NCI-H1930 (cell line): Measurements from ENCODE around the gene SLC25A21.
"Not testable (repeated sequence)": the region's sequence is repeated elsewhere in the genome, so short reads cannot be mapped to it uniquely, and the experiment has no call there.

Experiments used
- DNase-seq, 2 experiments: peaks; one replicate each; lab custom pipeline; 2025; lab: John Stamatoyannopoulos, UW

Gene SLC25A21

DNA sequence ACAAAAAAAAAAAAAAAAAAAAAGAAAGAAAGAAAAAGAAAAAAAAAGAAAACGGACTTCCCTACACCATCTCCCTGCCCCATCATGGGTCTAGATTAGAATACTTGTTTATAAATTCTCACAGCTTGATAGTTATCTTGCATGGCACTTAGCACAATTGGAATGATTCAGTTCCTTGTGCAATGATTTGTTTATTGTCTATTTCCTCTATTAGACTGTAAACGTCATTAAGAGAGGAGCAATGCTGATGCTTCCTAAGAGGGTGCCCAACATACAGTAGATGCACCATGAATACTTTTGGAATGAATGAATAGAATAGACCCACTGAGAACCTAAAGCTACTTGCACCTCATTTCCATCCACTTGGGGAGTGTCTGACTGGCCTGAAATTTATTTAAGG, 469.9 kb downstream of the SLC25A21 start:
- DNase-seq = no peak

DNA sequence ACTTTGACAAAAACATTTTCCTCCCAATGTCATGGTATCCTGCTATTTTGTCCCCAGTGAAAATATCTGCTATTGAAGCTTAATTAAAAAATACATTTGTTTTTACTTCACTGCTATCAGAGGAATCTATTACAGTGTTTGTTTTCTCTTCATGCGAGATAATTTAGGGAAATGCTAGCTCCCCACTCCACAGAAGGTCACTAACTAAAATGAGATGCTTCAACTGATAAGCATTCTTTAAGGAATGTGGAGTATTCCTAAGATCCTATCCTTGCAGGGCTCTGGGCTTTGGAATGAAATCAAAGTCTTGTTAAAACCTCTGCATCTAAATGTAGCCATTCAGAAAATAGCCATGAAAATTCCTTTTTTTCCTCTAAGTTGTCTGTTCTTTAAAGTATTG, 471.3 kb downstream of the SLC25A21 start:
- DNase-seq = no peak

DNA sequence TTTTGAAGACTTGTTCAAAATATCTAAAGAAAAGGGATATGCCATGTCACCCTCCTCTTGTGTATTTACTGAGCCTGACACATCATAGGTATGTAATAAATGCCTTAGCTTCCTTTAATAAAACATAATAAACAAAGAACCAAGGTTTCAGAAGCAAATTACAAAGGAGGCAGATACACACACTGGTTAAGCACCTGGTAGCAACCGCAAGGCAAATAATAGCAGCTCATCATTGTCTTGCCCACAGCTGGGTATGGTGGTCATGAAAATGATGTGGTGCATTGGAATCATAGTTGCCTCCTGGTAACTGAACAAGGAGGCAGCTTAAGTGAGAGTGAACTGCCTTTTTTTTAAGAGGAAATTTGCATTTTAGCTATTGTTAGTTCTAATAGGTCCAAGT, 471.8 kb downstream of the SLC25A21 start:
- no peak for DNase-seq

DNA sequence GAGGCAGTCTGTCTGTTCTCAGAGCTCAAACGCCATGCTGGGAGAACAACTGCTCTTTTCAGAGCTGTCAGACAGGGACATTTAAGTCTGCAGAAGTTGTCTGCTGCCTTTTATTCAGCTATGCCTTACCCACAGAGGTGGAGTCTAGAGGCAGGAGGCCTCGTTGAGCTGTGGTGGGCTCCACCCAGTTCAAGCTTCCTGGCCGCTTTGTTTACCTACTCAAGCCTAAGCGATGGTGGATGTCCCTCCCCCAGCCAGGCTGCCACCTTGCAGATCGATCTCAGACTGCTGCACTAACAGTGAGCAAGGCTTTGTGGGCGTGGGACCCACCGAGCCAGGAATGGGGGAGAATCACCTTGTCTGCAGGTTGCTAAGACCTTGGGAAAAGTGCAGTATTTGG, 473.0 kb downstream of the SLC25A21 start:
- not testable (repeated sequence) for DNase-seq

DNA sequence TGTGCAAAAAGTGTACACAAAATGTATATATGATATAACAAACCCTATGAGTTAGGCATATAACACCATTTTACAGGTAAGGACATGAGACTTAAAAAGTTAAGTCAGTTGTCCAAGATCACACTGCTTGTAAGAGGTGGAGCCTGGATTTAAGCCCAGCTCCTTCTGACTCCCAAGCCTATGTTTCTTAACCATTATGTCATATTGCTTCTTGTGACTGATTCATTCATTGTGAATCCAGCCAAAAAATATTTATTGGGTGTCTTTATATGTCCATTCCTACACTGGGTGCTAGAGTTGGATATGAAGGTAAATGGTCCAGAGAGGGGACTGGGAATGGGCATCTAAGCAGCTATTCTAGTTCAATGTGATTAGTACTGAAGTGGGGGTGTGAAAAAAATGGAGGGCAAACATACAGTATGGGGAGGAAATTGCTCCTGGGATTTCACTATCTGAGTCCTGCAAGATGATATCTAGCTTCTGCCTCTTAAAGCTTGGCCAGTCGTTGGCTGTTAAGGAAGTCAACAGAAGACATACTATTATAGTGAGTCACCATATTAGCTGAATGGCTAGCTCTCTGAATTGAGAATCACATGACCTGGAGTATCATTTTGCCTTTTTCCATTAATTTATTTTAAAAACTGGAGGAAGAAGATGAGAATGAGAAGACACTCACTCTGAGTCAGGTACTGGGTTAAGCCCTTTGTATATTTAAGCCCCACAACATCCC, 481.9 kb downstream of the SLC25A21 start:
- DNase-seq = no peak

DNA sequence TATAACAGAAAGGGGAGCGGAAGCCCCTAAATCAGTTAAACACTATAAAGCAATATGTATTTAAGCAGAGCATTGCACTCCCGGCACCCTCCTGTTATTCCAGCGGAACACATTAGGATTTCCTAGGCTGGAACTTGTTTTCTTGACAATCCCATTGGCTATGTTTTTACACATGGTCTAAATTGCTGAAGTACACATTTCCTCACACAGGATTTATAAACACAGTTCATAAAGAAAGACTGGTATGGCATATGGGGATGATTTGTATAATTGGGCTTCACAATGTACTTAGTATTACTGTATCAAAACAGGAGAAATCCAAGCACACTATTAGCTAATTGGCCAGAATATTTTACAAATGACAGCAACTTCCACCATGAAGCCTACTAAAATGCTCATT, 487.5 kb downstream of the SLC25A21 start:
- DNase-seq = no peak

DNA sequence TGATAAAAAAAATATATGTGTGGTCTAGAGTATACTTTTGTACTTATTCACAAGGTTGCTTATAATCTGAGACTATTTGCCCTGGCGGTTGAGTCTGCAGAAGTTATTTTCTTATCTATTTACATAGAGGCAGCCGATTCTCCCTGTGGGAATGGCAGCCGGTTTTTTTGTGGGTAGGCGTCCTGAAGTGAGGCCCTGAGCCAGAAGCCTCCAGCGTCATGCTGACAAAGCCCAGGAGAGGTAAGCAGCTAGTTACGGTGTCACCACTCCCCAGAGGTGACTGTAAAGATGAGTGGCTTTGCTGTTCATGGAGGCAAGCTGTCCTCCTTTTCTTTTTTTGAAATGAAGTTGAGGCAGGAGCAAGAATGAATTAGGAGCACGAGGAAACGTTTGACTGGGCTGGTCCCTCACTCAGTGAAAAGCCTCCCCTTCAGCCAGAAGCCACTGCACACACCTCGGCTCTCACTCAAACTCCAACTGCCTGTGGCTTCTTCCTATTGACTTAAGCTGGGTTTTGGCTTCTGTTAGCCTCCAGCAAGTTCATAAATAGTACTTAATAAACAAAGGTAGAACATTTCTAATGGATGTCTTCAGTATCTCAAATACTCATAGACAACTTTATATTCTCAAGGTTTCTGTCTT, 489.2 kb downstream of the SLC25A21 start:
- DNase-seq = no peak

DNA sequence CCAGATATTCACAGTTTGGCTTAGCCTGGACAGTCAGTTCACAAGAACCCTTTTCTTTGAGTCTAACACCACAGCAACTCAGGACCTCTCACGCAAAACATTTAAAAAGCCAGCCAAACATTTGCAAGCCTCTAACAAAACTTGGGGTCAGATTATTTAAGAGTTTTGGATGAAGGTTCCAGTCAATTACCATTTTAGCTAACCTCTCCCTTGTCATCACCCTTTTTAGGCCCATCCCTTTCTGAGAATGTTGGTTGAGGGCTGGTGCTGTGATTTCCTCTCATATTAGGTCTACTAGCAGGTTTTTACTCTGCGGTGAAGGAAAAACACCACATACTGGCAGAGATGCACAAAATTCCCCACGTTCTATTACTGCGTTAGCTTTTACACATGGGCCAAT, 490.1 kb downstream of the SLC25A21 start:
- no peak for DNase-seq

DNA sequence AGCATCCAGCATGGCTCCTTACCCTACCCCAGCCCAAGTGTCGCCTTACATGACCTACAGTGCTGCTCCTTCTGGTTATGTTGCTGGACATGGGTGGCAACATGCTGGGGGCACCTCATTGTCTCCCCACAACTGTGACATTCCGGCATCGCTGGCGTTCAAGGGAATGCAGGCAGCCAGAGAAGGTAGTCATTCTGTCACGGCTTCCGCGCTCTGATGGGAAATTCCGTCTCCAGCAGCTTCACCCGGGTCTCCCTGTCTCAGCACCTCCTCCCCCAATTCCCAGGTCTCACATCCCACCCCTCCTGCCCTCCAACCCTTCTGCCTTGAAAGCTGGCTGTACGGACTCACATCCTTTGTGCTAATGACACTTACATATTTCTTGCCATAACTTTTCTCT, 496.2 kb downstream of the SLC25A21 start:
- no peak for DNase-seq

DNA sequence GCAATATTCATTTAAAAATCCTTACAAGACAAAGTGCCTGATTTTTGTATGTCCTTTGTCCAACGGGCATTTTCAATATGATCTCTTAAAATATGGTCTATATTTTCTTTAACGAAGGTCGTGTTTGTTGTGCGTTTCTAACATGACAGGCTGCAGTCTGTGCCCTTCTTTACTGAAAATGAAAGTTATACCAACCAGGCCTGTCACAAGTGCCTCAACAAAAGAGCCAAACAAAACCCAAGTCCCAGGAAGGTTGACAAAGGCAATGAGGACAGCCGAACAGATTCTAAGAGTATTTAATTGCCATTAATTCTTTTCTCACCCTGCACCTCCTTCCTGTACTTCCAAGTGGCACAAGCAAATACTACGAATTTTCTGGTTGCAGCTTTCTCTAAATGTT, 496.8 kb downstream of the SLC25A21 start:
- DNase-seq = no peak

DNA sequence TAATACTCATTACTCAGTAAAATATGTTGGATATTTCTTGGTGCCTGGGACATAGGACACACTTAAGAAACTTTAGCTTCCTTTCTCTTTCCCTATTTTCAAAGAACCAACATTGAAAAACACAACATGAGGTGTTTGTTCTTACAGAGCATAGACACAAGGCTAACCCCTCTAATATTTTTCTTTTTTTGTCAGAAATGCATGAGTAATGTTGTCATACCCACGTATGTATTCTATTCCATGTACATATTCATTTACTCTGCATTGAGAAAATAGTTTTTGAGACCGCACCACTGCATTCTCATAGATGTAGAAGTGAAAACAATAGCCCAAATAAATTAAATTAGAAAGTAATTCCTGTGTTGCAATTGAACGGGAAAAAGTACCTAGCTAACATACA, 497.7 kb downstream of the SLC25A21 start:
- DNase-seq = no peak

DNA sequence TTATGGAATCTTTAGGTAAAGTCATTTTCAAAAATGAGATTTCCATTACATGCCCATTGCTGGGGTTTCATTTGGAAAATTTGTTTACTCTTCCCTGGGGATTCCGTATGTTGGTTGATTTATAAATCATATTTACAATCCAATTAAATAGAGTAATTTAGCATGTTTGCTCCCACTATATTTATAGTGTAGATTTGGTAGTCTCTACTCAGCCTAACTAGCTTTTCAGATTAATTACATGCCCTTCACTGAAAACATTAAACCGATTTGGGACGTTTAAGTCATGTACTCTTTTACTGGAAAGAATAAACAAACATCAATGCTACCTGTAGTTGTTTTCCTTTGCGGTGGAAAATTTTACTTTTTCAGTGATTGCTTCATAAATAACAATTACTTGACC, 500.3 kb downstream of the SLC25A21 start:
- peak in 1 of 2 experiments; percentile 69 for DNase-seq

DNA sequence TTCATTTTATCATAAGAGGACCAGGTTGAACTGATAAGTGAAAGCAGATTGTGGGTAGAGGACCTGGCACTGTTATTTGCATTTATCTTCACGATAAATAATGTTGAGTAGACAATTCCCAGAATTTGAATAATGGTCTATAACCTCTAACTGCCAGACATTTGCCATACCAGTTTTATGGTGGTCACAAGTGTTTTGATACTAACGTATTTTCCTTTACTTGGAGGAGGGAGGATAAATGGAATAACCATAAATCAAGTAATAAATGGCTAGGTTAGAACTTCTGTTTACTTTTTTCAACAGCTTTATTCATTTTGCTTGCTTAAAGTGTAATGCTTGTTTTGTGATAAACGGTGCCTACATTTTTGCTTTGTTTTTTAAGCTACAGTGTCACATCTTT, 501.3 kb downstream of the SLC25A21 start:
- no peak for DNase-seq

DNA sequence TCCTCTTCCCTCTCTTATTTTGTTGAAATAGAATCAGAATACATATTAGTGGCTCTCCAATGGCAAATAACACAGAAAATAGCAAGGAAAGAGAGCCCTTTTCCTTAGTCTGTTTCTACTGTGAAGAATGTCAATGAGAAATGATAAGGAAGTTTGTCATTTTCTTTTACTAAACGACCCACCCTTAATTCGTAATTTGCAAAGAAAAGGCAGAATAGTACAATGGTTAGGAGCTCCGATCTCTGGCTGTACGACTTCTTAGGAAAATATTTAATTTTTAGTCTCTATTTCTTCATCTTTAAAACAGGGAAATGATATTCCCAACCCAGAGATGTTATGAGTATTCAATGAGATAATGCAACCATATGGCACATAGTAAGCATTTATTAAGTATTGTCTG, 504.7 kb downstream of the SLC25A21 start:
- no peak for DNase-seq

DNA sequence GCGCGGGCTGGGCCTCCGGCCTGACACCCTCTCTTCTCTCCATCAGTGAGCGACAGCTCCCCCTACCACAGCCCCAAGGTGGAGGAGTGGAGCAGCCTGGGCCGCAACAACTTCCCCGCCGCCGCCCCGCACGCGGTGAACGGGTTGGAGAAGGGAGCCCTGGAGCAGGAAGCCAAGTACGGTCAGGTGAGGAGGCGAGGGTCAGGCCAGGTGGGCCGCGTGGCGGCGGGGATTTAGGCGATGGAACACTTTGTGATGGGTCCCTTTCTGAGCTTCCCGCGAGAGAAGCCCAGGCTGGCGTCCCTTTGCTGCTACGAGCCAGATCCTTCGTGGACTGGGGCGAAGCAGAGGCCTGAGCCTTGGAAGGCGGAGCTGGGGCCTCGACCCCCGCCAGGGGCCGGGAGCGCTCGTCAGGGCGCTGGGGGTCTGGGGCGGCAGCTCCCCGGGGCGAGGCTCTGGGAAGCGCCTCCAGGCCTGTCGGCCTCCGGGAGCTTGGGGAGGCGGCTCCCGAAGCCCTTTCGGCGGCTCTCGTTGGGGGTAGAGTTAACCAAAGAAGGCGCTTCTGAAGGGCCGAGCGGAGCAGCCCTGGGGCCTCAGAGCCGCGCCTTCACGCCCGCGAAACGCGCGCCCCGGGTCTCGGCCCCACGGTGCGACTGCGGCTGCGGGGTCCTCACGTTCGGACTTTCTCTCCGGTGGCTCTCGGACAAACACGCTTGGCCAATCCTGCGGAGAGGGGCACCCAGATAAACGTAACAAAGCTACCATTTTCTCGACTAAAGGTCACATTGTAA, 505.8 kb downstream of the SLC25A21 start:
- no peak for DNase-seq

DNA sequence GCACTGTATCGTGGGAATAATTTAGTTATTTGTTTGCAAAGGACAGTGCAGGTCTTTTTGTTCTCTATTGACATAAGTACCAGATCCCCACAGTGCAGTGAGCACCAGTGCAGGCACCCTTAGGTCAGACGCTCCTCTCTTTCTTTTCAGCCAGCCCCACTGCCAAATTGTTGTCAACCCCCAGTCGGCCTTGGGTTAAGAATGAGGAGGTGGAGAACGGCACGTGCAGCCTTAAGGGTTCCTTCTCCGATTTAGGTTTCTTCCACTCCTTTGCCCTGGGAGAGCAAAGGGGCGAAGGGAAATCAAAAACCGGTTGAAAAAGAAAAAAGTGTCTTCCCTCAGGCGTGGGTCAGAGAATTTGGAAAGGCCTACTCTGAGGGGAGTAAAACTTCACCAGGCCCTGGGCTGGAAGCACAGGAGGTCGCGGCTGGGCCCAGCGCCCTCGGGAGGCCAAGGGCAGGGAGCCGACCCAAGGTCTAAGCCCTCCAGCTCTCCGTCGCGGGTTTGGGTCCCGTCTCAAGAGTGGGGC, 506.5 kb downstream of the SLC25A21 start:
- no peak for DNase-seq

DNA sequence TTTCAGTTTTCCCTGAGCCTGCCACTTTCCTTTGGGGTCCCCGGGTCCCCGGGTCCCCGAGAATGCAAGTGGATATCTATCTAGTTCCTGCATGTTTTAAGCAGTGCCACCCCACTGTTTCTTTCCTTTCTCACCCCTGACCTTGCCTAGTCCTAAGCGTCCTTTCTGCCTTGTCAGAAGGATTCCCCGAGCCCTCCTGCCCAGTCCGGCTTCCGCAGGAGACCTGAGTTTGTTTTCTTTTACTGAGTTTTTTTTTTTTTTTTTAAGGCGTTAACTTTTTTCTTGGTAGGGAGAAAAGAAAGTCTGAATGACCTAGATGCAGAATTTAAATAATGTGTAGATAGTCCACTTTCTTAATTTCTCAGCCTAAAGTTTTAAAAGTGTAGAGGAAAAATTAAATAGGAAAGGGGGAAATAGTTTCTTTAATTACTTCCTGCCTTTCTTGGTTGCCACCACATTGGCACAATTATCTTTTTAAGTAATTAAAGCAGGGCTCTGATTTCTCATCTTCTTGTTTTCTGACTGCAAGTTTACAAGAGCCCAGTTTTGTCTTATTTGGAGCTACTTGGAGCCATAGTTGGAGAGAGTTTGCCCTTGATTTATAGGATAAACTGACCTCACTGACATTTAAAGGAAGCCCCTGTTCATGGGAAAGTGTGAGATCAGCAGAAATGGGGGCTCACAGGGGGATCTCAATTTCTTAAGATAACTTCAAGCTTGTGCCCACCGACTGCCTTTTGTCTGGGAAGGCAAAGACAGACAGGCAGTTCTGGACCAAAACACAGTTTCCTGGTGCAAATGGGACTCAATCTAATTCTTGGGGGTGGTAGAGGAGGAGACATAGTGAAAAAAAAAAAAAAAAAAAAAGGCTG, 507.8 kb downstream of the SLC25A21 start:
- DNase-seq = no peak

DNA sequence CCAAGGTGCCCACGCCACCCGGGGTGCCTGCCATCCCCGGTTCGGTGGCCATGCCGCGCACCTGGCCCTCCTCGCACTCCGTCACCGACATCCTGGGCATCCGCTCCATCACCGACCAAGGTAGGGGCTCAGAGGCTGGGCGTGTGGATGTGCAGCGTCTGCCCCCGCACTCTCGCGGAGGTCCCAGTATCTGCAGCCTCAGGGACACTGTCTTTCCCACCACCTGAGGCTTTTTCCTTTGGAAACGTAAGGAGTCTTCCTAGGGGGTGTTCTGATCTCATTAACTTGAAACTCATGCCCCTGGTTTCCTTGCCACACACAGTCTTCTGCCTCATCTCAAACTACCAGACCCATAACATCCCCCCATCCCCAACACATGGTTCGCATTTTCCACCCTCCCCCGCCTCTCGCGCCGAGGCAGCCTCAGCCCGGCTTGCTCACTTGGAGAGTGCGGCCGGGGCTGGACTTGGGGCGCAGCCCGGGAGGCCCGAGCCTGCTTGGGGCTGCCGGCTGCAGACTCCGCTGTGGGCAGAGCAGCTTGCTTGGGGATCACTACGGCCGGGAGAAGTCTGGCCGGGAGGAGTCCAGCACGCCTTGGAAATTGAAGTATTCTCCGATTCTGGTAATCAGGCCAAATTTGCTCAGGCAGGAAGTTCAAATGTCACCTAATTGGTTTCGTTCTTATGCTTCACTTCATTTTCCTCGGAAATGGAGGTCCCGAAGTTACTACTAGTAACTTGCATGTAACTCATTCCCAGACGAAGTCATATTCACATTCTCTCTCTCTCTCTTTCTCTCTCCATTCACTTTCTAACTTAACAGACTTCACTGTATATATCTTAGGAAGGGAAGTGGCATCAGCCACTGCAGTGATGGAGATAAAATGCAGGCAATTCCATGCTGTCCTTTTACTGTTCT, 508.7 kb downstream of the SLC25A21 start:
- DNase-seq = no peak

DNA sequence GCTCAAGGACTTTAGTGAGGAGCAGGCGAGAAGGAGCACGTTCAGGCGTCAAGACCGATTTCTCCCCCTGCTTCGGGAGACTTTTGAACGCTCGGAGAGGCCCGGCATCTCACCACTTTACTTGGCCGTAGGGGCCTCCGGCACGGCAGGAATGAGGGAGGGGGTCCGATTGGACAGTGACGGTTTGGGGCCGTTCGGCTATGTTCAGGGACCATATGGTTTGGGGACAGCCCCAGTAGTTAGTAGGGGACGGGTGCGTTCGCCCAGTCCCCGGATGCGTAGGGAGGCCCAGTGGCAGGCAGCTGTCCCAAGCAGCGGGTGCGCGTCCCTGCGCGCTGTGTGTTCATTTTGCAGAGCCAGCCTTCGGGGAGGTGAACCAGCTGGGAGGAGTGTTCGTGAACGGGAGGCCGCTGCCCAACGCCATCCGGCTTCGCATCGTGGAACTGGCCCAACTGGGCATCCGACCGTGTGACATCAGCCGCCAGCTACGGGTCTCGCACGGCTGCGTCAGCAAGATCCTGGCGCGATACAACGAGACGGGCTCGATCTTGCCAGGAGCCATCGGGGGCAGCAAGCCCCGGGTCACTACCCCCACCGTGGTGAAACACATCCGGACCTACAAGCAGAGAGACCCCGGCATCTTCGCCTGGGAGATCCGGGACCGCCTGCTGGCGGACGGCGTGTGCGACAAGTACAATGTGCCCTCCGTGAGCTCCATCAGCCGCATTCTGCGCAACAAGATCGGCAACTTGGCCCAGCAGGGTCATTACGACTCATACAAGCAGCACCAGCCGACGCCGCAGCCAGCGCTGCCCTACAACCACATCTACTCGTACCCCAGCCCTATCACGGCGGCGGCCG, 509.6 kb downstream of the SLC25A21 start:
- no peak for DNase-seq

DNA sequence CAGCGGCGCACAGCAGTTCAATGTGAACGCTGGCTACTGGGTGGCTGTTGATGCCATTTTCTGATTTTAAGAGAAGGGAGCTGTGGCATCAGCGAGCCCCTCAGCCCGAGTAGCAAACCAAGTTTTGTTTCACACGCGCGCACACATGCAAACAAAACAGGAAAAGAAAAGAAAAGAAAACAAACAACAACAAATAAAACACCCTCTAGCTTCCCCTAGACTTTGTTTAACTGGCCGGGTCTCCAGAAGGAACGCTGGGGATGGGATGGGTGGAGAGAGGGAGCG, 510.2 kb downstream of the SLC25A21 start:
- DNase-seq = no peak
